GM12878 (cell line): ENCODE data around the gene GOLPH3. TPM values are rescaled to one million over a fixed set of nuclear protein-coding genes. Genes with fewer than 3 reads are reported as not detected.

Experiments
- ATAC-seq: fragments of 200-7000 bp; cut with Tn5 transposase; 3 replicates; pipeline ENCODE4 v1.9.1; 2020; ENCODE audit warnings: mild to moderate bottlenecking, moderate library complexity
- BruUV-seq: library from RNA; stranded (reverse); fragments of 400-500 nt; replicated peaks from 2 replicates; lab custom pipeline; 2021; lab: Mats Ljungman, UMichigan
- CTCF ChIA-PET: fragments of 300-600 bp; sonication (Branson Sonifier 250); formaldehyde crosslinking; extraction: SDS; loops from one replicate; lab custom pipeline; 2021; ENCODE audit warnings: inconsistent platforms; lab: Yijun Ruan, JAX
- POLR2A ChIA-PET: fragments of 350-600 bp; formaldehyde crosslinking; extraction: SDS; loops from one replicate; lab custom pipeline; 2021; ENCODE audit warnings: inconsistent platforms; lab: Charles Lee
- RAD21 ChIA-PET: fragments of 300-600 bp; sonication (Branson Sonifier 250); formaldehyde crosslinking; loops from one replicate; lab custom pipeline; 2023; ENCODE audit warnings: antibody characterized with exemption; ENCODE audit not compliant: unreplicated experiment; lab: Charles Lee
- SMC1A ChIA-PET: fragments of 300-600 bp; sonication (Branson Sonifier 250); formaldehyde crosslinking; loops from one replicate; lab custom pipeline; 2023; ENCODE audit not compliant: unreplicated experiment, uncharacterized antibody; lab: Charles Lee
- DNase-seq: peaks from one replicate; pipeline ENCODE4 v3.0.0-alpha.2; 2011; ENCODE audit warnings: low read depth, low spot score
- FAIRE-seq: peaks from 3 replicates; lab custom pipeline; 2011; peaks lifted over from hg19 to GRCh38; lab: Jason Lieb, UNC
- H2AFZ ChIP-seq: 2 replicates; pipeline ENCODE4 v1.6.0; 2011; ENCODE audit warnings: low read depth, low read length, control low read depth; ENCODE audit not compliant: control insufficient read depth
- H3K27ac ChIP-seq: 2 replicates; pipeline ENCODE4 v1.5.1; 2011; ENCODE audit warnings: control low read depth; ENCODE audit not compliant: control insufficient read depth, insufficient read depth
- H3K27me3 ChIP-seq, 2 experiments: replicated peaks in 1 of 2; 2 replicates each; pipeline versions ENCODE4 v1.6.0 to v1.6.1; 2011; ENCODE audit warnings: low read length in 1 of 2; ENCODE audit not compliant: control insufficient read depth in 2 of 2, insufficient read depth in 2 of 2
- H3K36me3 ChIP-seq, 2 experiments: 2 replicates each; pipeline ENCODE4 v1.5.1; 2011; ENCODE audit warnings: low read length in 1 of 2; ENCODE audit not compliant: control insufficient read depth in 2 of 2, insufficient read depth in 2 of 2
- H3K4me1 ChIP-seq: 2 replicates; pipeline ENCODE4 v1.6.1; 2011; ENCODE audit warnings: mild to moderate bottlenecking, low read length, moderate library complexity, mixed read lengths; ENCODE audit not compliant: control insufficient read depth, insufficient read depth
- H3K4me2 ChIP-seq: 2 replicates; pipeline ENCODE4 v1.6.0; 2011; ENCODE audit warnings: control low read depth; ENCODE audit not compliant: control insufficient read depth, insufficient read depth
- H3K4me3 ChIP-seq: fragments of 200-600 bp; sonication (generic); 2 replicates; pipeline ENCODE4 v1.5.1; 2016
- H3K79me2 ChIP-seq: 2 replicates; pipeline ENCODE4 v1.6.0; 2011; ENCODE audit warnings: low read length; ENCODE audit not compliant: control insufficient read depth, insufficient read depth
- H3K9ac ChIP-seq: 2 replicates; pipeline ENCODE4 v1.8.0; 2011; ENCODE audit warnings: low read length, control low read depth, mixed read lengths; ENCODE audit not compliant: control insufficient read depth, insufficient read depth
- H3K9me3 ChIP-seq: replicated peaks from 3 replicates; pipeline ENCODE4 v1.5.1; 2011; ENCODE audit warnings: mild to moderate bottlenecking, low read length; ENCODE audit not compliant: control insufficient read depth, insufficient read depth
- H4K20me1 ChIP-seq: 2 replicates; pipeline ENCODE4 v1.6.0; 2011; ENCODE audit not compliant: control insufficient read depth, insufficient read depth
- CBX5 ChIP-seq: sonication (generic); IDR thresholded peaks from 2 replicates; pipeline ENCODE4 v1.6.1; 2016; ENCODE audit warnings: low read depth, moderate library complexity, mild to moderate bottlenecking, inconsistent platforms
- CREB1 ChIP-seq: IDR thresholded peaks from 2 replicates; pipeline ENCODE4 v1.6.1; 2012; ENCODE audit warnings: low read depth, mild to moderate bottlenecking, inconsistent platforms
- DPF2 ChIP-seq: fragments of 450-650 bp; IDR thresholded peaks from 2 replicates; pipeline ENCODE4 v1.6.1; 2017; ENCODE audit warnings: mild to moderate bottlenecking
- E2F8 ChIP-seq: fragments of 450-650 bp; IDR thresholded peaks from 2 replicates; pipeline ENCODE4 v1.6.1; 2018; ENCODE audit warnings: mild to moderate bottlenecking, low read depth, moderate library complexity; ENCODE audit not compliant: partially characterized antibody
- ELK1 ChIP-seq: IDR thresholded peaks from 2 replicates; pipeline ENCODE4 v1.6.1; 2012; ENCODE audit warnings: low read depth, low read length, improper control_type of control experiment
- ESRRA ChIP-seq: IDR thresholded peaks from 2 replicates; pipeline ENCODE4 v1.6.1; 2012; ENCODE audit warnings: mild to moderate bottlenecking, low read length, improper control_type of control experiment
- ETV6 ChIP-seq, 2 experiments: fragments of 450-650 bp in 1 of 2; IDR thresholded peaks in 1 of 2; conservative IDR thresholded peaks in 1 of 2; 2 replicates each; pipeline ENCODE4 v1.6.1; 2014; ENCODE audit warnings: antibody characterized with exemption in 1 of 2, borderline replicate concordance in 1 of 2, low read depth in 1 of 2, mild to moderate bottlenecking in 1 of 2, moderate library complexity in 1 of 2
- IKZF1 ChIP-seq: fragments of 450-650 bp; conservative IDR thresholded peaks from 2 replicates; pipeline ENCODE4 v1.6.1; 2017; ENCODE audit warnings: antibody characterized with exemption, mild to moderate bottlenecking
- IRF5 ChIP-seq: fragments of 450-650 bp; IDR thresholded peaks from 2 replicates; pipeline ENCODE4 v1.6.1; 2017; ENCODE audit warnings: borderline replicate concordance
- KDM1A ChIP-seq: fragments of 200-600 bp; sonication (generic); IDR thresholded peaks from 2 replicates; pipeline ENCODE4 v1.6.1; 2016; ENCODE audit warnings: borderline replicate concordance
- MEF2B ChIP-seq: fragments of 450-650 bp; IDR thresholded peaks from 2 replicates; pipeline ENCODE4 v1.6.1; 2018; ENCODE audit warnings: mild to moderate bottlenecking, moderate library complexity; ENCODE audit not compliant: partially characterized antibody, poor library complexity, severe bottlenecking
- MTA3 ChIP-seq: IDR thresholded peaks from 2 replicates; pipeline ENCODE4 v1.6.1; 2012; ENCODE audit warnings: low read length, inconsistent platforms, borderline replicate concordance
- RBBP5 ChIP-seq: fragments of 200-600 bp; sonication (generic); conservative IDR thresholded peaks from 2 replicates; pipeline ENCODE4 v1.6.1; 2016
- SMARCA5 ChIP-seq: fragments of 450-650 bp; IDR thresholded peaks from 2 replicates; pipeline ENCODE4 v1.6.1; 2017; ENCODE audit warnings: mild to moderate bottlenecking
- WGBS: methylation state at CpG from one replicate; pipeline ENCODE4 v1.1.6; 2016; ENCODE audit warnings: low lambda C conversion rate; ENCODE audit not compliant: insufficient replicate concordance, insufficient coverage; ENCODE audit errors: missing lambda C conversion rate; 5-methylcytosine and 5-hydroxymethylcytosine counted together
- in situ Hi-C: fragments of 300-500 bp; cut with MboI; formaldehyde crosslinking; loops from 9 replicates; pipeline ENCODE4 v1.14.3; 2018; ENCODE audit warnings: mixed read lengths
- intact Hi-C: fragments of 100-400 bp; cut with micrococcal nuclease; formaldehyde crosslinking; loops from one replicate; pipeline ENCODE4 v1.14.2; 2022; ENCODE audit not compliant: unreplicated experiment
- polyA plus RNA-seq, 11 experiments: library from polyadenylated mRNA; depleted of rRNA in 4 of 11; unstranded in 6 of 11; stranded (reverse) in 5 of 11; fragments of >200 nt; fragmentation: Nextera tagmentation in 4 of 11; fragmentation: Illumina TruSeq in 1 of 11; extraction: Ambion mirVana in 4 of 11; extraction: Trizol in 1 of 11; gene quantifications; 1 replicate in 1 of 11; 2 replicates in 10 of 11; pipeline versions ENCODE4 v1.2.1 to v1.2.3, GENCODE V29; 2011 to 2016; ENCODE audit warnings: inconsistent platforms in 2 of 11, missing spikeins in 2 of 11, low read depth in 1 of 11
- total RNA-seq, 4 experiments: library from RNA; depleted of rRNA in 3 of 4; stranded (reverse); fragments of >200 nt in 3 of 4; fragmentation: Illumina TruSeq in 1 of 4; extraction: Trizol in 1 of 4; gene quantifications; 2 replicates each; pipeline versions ENCODE4 v1.2.1 to v1.2.3, GENCODE V29; 2013 to 2021
- TF ChIP-seq, protein P1 (sequence below): fragments of 450-650 bp; IDR thresholded peaks from 2 replicates; pipeline ENCODE4 v1.6.1; 2016; ENCODE audit warnings: mild to moderate bottlenecking
- TF ChIP-seq, protein P2 (sequence below): fragments of 450-650 bp; IDR thresholded peaks from 2 replicates; pipeline ENCODE4 v1.6.1; 2018; ENCODE audit warnings: borderline replicate concordance, mild to moderate bottlenecking; ENCODE audit not compliant: partially characterized antibody

The GOLPH3 gene
- total and polyA plus RNA-seq, 10 of the 15 experiments (the other 5 are each of a cell fraction or from before 2014, with no cell fraction given), result 14.0 to 79.7 (median 43.2) TPM

- H3K9ac ChIP-seq, result no peak overlapping the region
- FAIRE-seq, result no peak
- BruUV-seq, result no TSS peak
- SMC1A ChIA-PET, result interaction anchor here (1.1 to 1.9 kb wide), 2 partner anchors 16 to 219 kb away, joined by 4 to 5 read pairs; no protein-coding TSS in a partner anchor
- H3K9me3 ChIP-seq, result no peaks in the 10 kb centered on the region
- no peak overlapping the region for H3K4me2 ChIP-seq
- no peak overlapping the region for H3K27ac ChIP-seq
- ATAC-seq, result no peak
- TF ChIP-seq MEF2B (no peak), ETV6 (conservative IDR thresholded peaks at IDR 0.05 in 1 of 2, IDR thresholded peaks at IDR 0.05 in 1 of 2; ENCODE audit: borderline replicate concordance in 1 of 2, low read depth in 1 of 2) (no peak), KDM1A (no peak), ELK1 (no peak), CBX5 (no peak), CREB1 (no peak), MTA3 (no peak), RBBP5 (no peak), IKZF1 (no peak), SMARCA5 (no peak), ESRRA (no peak), IRF5 (no peak), DPF2 (no peak), E2F8 (no peak)
- TF ChIP-seq, protein P1, sequence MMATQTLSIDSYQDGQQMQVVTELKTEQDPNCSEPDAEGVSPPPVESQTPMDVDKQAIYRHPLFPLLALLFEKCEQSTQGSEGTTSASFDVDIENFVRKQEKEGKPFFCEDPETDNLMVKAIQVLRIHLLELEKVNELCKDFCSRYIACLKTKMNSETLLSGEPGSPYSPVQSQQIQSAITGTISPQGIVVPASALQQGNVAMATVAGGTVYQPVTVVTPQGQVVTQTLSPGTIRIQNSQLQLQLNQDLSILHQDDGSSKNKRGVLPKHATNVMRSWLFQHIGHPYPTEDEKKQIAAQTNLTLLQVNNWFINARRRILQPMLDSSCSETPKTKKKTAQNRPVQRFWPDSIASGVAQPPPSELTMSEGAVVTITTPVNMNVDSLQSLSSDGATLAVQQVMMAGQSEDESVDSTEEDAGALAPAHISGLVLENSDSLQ, result no peak
- TF ChIP-seq, protein P2, sequence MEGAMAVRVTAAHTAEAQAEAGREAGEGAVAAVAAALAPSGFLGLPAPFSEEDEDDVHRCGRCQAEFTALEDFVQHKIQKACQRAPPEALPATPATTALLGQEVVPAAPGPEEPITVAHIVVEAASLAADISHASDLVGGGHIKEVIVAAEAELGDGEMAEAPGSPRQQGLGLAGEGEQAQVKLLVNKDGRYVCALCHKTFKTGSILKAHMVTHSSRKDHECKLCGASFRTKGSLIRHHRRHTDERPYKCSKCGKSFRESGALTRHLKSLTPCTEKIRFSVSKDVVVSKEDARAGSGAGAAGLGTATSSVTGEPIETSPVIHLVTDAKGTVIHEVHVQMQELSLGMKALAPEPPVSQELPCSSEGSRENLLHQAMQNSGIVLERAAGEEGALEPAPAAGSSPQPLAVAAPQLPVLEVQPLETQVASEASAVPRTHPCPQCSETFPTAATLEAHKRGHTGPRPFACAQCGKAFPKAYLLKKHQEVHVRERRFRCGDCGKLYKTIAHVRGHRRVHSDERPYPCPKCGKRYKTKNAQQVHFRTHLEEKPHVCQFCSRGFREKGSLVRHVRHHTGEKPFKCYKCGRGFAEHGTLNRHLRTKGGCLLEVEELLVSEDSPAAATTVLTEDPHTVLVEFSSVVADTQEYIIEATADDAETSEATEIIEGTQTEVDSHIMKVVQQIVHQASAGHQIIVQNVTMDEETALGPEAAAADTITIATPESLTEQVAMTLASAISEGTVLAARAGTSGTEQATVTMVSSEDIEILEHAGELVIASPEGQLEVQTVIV, result no peak
- intact Hi-C loops, result no loop called here
- peaks cover 7 to 30% of the 10 kb centered on the region in 2 experiments for H3K36me3 ChIP-seq
- in situ Hi-C loops, result no loop called here
- H4K20me1 ChIP-seq, result no peaks in the 10 kb centered on the region
- POLR2A ChIA-PET, result no interaction called here
- H3K27me3 ChIP-seq, result no peaks in the 10 kb centered on the region
- no peak overlapping the region for H3K4me3 ChIP-seq
- CTCF ChIA-PET, result interaction anchor here (1.3 to 1.4 kb wide), 3 partner anchors 16 to 219 kb away, joined by 3 read pairs; no protein-coding TSS in a partner anchor
- WGBS, result 97% methylated on average over 10 of the region's 10 CpGs
- no peaks in the 10 kb centered on the region for H3K4me1 ChIP-seq
- RAD21 ChIA-PET, result no interaction called here
- no peak overlapping the region for H2AFZ ChIP-seq
- no peaks in the 10 kb centered on the region for H3K79me2 ChIP-seq
- no peak for DNase-seq
Observed at GRCh38 chr5:32109236-32109635, 64.9 kb downstream of the GOLPH3 start.
